ENCODE results near the gene ALG1L2.
"Not testable (repeated sequence)": the region's sequence is repeated elsewhere in the genome, so short reads cannot be mapped to it uniquely, and the experiment has no call there.

DNA sequence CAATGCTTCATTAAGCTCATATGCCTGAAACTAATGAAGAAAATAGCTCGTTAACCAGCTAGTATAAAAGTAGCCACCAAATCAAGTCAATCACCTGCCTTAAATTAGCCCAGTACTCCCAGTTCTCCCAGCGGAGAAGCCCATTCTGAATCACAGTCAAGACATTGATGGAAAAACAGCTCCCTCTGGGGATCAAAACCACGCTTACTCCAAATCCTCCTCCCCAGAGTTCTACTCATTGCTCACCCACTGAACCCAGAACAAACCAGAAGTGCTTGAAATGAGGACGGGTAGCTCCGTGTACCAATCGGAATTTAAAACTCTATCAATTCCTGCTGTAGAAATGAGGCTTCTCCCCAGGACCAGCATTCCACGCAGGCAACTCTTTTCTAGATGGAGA lies 54.7 kb downstream of the ALG1L2 start:
- TF ChIP-seq POLR2AphosphoS5 (IDR thresholded peaks at IDR 0.05): not testable (repeated sequence)
- TF ChIP-seq, protein P1, sequence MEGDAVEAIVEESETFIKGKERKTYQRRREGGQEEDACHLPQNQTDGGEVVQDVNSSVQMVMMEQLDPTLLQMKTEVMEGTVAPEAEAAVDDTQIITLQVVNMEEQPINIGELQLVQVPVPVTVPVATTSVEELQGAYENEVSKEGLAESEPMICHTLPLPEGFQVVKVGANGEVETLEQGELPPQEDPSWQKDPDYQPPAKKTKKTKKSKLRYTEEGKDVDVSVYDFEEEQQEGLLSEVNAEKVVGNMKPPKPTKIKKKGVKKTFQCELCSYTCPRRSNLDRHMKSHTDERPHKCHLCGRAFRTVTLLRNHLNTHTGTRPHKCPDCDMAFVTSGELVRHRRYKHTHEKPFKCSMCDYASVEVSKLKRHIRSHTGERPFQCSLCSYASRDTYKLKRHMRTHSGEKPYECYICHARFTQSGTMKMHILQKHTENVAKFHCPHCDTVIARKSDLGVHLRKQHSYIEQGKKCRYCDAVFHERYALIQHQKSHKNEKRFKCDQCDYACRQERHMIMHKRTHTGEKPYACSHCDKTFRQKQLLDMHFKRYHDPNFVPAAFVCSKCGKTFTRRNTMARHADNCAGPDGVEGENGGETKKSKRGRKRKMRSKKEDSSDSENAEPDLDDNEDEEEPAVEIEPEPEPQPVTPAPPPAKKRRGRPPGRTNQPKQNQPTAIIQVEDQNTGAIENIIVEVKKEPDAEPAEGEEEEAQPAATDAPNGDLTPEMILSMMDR (IDR thresholded peaks at IDR 0.05): not testable (repeated sequence)
